GM12891 (cell line): Measurements from ENCODE around the gene CEP104.
A peak's percentile ranks its signal among the peaks of the same experiment; 100 is the strongest.

ENCODE experiments used
- PAX5 ChIP-seq: IDR thresholded peaks from 2 replicates; pipeline ENCODE4 v1.6.1; 2011; ENCODE audit warnings: low read length, moderate library complexity, mild to moderate bottlenecking; ENCODE audit not compliant: insufficient read depth, severe bottlenecking
- POLR2A ChIP-seq: IDR thresholded peaks from 2 replicates; pipeline ENCODE4 v1.6.1; 2011; ENCODE audit warnings: low read depth, low read length, control low read depth
- POLR2AphosphoS5 ChIP-seq: IDR thresholded peaks from 2 replicates; pipeline ENCODE4 v1.6.1; 2011; ENCODE audit warnings: low read depth, low read length, control low read depth
- POU2F2 ChIP-seq: IDR thresholded peaks from 2 replicates; pipeline ENCODE4 v1.6.1; 2011; ENCODE audit warnings: low read depth, mild to moderate bottlenecking, control low read depth, low read length, moderate library complexity
- SPI1 ChIP-seq: IDR thresholded peaks from 2 replicates; pipeline ENCODE4 v1.6.1; 2011; ENCODE audit warnings: low read depth, low read length, control low read depth

DNA sequence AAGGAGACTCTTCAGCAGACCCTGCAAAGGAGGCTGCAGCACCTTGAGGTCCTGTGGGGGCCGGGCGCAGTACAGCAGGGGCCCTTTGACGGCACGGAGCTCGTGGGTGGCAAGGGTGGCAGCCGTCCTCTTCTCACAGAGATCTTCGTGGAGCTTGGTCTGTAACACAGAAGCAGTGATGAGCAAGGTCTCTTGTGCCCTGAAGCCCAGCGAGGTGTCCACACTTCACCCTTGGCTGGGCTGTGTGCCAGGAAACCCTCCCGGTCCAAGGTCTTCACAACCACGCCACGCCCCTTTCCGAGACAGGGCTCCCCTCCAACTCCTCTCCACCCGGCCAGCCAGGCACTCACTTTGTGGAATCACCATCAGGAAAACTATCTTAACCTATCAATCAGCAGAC, 72.0 kb downstream of the CEP104 start:
- TF ChIP-seq POLR2A (no peak), PAX5 (no peak), POLR2AphosphoS5 (peak; percentile 41; the same call in 1 of the 2 replicates), POU2F2 (no peak), SPI1 (no peak)
